Activated T-cell treated with anti-CD3 and anti-CD28 coated beads, Interleukin-2, amount 50 U/mL, for 1 hour (primary cell): ENCODE results near the gene TK2.
"Not testable (repeated sequence)": the region's sequence is repeated elsewhere in the genome, so short reads cannot be mapped to it uniquely, and the experiment has no call there.

Experiments
- DNase-seq: peaks from one replicate; pipeline ENCODE4 v3.0.0-alpha.2; 2020

Gene TK2

GRCh38 chr16:66501563-66501962 lies 48.4 kb downstream of the TK2 start:
- not testable (repeated sequence) for DNase-seq

GRCh38 chr16:66497921-66498320 lies 52.0 kb downstream of the TK2 start:
- not testable (repeated sequence) for DNase-seq

GRCh38 chr16:66496226-66496625 lies 53.7 kb downstream of the TK2 start:
- not testable (repeated sequence) for DNase-seq

GRCh38 chr16:66495440-66495839 lies 54.5 kb downstream of the TK2 start:
- DNase-seq = no peak

- DNase-seq = no peak
Measured at GRCh38 chr16:66494916-66495315, 55.0 kb downstream of the TK2 start.

GRCh38 chr16:66493490-66494401 lies 56.2 kb downstream of the TK2 start:
- no peak for DNase-seq

- no peak for DNase-seq
Measured at GRCh38 chr16:66491716-66492064, 58.2 kb downstream of the TK2 start.

GRCh38 chr16:66490774-66491715 lies 58.9 kb downstream of the TK2 start:
- no peak for DNase-seq

- peak; percentile 8 for DNase-seq
Measured at GRCh38 chr16:66489818-66490217, 60.1 kb downstream of the TK2 start.

GRCh38 chr16:66489385-66489784 lies 60.5 kb downstream of the TK2 start:
- peak; percentile 9 for DNase-seq

- DNase-seq = no peak
Measured at GRCh38 chr16:66488505-66488904, 61.4 kb downstream of the TK2 start.

GRCh38 chr16:66487580-66488275 lies 62.2 kb downstream of the TK2 start:
- no peak for DNase-seq

GRCh38 chr16:66486773-66487579 lies 62.9 kb downstream of the TK2 start:
- peak; percentile 9 for DNase-seq

GRCh38 chr16:66486199-66486772 lies 63.6 kb downstream of the TK2 start:
- DNase-seq = peak; percentile 6

GRCh38 chr16:66485376-66485775 lies 64.5 kb downstream of the TK2 start:
- DNase-seq = no peak

GRCh38 chr16:66484453-66485213 lies 65.3 kb downstream of the TK2 start:
- peak; percentile 8 for DNase-seq

GRCh38 chr16:66483689-66484452 lies 66.1 kb downstream of the TK2 start:
- peak; percentile 76 for DNase-seq

- DNase-seq = peak; percentile 3
Measured at GRCh38 chr16:66481943-66482390, 68.0 kb downstream of the TK2 start.

- peak; percentile 7 for DNase-seq
Measured at GRCh38 chr16:66481081-66481942, 68.6 kb downstream of the TK2 start.
